Hematopoietic multipotent progenitor cell treated with erythropoietin and hydrocortisone succinate and interleukin-3 and kit ligand, for 6 days (in vitro differentiated cells): Measurements from ENCODE around the gene JMJD4.

ENCODE experiments used
- DNase-seq: peaks from one replicate; pipeline ENCODE4 v3.0.0-alpha.2; 2015

The JMJD4 gene, protein sequence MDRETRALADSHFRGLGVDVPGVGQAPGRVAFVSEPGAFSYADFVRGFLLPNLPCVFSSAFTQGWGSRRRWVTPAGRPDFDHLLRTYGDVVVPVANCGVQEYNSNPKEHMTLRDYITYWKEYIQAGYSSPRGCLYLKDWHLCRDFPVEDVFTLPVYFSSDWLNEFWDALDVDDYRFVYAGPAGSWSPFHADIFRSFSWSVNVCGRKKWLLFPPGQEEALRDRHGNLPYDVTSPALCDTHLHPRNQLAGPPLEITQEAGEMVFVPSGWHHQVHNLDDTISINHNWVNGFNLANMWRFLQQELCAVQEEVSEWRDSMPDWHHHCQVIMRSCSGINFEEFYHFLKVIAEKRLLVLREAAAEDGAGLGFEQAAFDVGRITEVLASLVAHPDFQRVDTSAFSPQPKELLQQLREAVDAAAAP

DNA sequence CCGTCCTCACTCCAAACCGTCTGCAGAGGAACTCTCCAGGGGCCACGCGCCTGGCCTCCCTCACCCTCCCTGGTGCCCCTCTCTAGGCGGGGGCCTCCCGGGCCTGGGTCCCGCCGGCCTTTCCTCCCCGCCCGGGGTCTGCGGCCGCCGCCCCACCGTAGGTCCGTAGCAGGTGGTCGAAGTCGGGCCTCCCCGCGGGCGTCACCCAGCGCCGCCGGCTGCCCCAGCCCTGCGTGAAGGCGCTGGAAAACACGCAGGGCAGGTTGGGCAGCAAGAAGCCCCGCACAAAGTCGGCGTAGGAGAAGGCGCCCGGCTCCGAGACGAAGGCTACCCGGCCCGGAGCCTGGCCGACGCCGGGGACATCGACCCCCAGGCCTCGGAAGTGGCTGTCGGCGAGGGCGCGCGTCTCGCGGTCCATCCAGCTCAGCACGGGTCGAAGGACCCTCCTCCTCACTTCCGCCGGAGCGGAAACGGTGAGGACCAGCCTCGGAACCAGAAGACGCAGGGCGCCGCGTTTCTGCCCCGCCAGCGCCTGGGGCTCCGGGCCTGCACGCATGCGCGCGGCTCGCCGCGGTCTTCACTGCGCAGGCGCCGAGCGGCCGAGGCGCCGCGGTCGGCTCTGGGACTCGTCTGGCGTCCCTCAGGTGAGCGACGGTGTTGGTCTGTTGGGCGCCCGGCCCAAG is at the start of gene JMJD4, which contains the start of gene SNAP47:
JMJD4 (minus strand) TSS at position 447 of the 683 bp plus-strand sequence; CDS start at position 418, 29 bp downstream.
SNAP47 (plus strand) TSS at position 580 of the 683 bp plus-strand sequence. CDS start 12,302 bp downstream, outside the sequence.
- peak; percentile 95 for DNase-seq

DNA sequence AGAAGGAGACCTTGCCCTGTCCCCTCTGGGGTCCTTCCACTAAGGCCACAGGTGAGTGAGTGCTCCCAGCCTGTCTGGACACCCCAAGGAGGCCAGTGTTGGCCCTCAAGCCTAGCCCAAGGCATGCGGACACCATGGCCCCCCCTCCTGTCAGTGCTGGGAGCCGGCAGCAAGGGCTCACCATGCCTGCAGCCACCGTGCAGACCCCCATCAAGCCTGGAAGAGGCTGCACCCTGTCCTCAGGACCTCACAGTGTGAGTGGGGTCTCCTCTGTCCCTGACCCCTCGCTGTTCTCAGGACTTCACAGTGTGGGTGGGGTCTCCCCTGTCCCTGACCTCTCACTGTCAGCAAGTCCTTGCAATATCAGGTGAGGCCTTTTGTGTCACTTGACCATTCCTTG is 47.1 kb upstream of the JMJD4 start:
- no peak for DNase-seq

DNA sequence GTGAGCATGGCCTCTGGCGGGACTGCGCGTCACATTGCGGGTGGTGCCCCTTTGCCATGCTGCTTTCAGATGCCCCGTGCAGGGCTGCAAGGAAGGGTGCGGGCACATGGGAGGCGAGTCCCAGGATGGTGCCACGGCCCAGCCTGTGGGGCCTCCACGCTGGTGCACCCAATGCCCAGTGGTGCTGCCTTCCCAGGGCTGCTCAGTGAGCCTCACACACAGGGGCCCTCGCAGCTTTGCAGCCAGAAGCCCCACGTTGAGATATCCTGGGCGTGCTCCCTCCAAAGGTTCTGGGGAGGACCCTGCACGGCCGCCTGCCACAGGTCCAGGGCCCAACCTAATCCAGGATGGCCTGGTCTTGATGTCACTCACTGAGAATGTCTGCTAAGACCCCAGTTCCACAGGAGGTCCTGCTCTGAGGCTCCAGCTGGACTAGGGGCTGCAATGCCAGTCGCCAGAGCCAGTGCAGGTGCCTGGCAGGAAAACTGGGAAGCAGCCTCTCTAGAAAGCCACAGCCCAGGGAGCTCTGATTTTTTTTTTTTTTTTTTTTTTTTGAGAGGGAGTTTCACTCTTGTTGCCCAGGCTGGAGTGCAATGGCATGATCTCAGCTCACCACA is 46.3 kb upstream of the JMJD4 start:
- no peak for DNase-seq

DNA sequence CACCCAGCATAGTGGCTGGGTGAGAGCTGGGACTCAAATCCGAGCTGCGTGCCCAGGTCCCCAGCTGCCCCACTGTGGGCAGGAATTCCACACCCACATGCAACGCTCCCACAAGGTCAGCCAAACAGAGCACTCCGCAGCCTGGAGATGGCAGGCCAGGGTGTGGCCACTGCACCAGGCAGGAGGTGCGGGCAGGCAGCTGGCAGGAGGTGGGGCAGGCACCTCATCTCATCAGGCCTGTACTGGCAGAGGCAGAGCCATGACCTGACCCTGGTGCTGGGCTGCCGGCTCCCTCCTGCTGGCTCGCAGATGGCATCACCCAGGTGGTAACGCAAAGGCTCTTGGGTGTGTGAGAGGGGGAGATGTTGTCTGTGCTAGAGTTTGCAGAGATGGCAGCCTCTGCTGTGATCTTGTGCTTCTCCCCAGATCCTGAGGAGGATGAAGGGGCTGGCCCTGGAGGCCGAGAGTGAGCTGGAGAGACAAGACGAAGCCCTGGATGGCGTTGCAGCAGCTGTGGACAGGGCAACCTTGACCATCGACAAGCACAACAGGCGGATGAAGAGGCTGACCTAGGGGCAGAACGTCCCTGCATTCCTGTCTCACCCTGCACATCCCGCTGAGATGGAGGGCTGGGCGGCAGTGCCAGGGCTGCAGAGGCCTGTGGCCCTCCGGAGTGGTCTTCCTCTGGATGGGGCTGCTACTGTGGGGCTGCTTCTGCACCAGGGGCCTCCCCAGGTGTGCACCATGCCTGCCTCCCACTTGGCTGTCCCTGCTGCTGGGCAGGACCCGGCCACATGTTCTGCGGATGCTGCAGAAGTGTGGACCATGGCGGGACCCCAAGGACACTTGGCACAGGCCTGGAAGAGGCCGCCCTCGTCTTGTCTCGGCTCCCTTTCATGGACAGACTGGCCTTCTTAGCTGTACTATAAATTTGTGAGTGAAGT is 45.3 kb upstream of the JMJD4 start:
- no peak for DNase-seq

DNA sequence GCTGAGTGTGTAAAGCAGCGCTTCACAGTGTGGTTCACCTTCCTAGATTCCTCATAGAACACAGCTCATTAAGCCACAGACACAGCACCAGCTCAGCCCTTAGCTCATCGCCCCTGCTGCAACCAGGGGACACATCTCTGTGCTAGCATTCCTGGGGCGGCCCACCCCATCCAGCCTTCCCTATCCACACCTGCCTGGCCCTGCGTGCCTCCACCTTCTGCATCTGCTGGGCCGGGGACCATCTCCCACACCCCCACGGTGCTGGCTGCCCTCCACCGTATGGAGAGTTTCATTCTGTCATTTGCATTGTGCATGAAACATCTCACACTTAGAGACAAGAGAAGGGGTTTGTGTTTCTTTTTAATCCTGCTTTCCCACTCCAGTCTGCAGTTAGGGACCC is 44.6 kb upstream of the JMJD4 start:
- DNase-seq: no peak

DNA sequence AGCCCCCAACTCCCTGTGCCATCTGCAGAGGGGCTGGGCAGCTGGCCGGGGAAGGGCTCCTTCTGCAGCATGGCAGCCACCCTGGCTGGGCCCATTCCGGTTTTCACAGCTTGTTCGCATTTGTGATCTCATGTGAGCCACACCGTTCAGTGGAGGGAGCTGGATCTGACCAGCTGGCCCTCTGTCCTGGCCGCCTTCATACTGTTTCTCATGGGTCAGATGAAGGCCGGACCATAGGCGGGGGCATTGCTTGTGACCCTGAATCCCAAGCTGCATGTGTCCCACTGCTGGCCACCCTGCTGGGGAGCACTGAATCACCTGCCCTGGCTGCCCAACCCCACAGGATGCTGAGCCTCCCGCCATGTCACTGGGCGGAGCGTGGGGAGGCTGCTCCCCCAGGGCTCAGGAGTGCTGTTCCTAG is 43.9 kb upstream of the JMJD4 start:
- no peak for DNase-seq

DNA sequence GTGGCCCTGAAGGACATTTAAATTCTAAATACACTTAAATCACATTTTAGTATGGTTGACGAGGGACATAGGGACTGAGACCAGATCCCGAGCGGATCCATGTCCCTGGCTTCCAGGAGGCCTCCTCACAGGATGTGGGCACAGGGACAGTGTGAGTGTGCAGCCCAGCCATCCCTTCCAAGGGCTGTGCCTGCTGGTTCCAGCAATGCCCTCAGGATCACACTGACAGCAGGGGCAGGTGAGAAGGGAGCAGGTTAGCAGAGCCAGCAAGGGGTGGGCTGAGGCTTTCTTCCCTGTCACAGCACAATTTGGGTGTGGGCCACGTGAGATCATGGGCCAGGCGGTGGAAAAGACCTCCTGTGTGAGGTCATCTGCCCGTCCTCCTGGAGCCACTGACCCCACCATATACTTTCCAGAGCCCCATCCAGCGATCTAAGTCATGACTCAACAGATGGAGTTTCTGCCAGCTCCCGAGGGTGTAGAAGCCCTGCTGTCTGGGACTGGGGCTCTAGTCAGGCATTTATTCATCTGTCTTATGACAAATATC is 43.4 kb upstream of the JMJD4 start:
- DNase-seq: no peak

DNA sequence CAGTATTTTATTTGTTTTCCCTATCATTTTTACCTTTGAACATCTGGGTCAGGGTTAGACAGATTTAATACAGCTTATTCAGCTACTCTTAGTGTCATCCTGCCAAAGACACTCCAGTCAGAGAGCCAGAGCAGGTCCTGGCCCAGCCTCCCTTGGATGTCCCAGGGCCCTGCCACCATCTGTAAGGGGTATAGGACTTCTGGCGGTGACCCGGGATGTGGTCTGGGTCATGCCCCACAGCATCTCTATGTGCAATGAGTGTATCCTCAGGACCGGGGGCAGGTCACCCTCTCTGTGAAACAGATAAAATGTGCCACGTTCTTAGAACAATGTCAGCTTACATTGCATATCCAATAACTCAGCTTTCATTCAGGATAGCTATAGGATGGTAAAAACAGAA is 42.5 kb upstream of the JMJD4 start:
- no peak for DNase-seq

DNA sequence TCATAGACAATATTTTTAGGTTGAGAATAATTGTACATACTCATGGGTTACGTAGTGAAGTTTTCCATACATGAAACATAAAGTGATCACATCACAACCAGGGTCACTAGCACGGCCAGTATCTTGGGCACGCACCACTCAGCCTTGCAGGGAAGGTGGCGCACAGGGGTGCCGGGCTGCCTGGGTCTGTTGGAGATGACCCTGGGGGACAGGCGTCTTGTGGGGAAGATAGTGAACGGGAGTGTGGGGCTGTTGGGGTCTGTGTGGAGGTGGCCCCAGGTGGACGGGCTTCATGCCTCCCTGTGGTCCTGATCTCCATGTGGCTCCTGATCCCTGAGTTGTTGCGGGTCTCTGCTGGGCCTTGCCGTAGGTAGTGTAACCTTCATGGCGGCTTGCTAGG is 42.1 kb upstream of the JMJD4 start:
- DNase-seq: no peak

DNA sequence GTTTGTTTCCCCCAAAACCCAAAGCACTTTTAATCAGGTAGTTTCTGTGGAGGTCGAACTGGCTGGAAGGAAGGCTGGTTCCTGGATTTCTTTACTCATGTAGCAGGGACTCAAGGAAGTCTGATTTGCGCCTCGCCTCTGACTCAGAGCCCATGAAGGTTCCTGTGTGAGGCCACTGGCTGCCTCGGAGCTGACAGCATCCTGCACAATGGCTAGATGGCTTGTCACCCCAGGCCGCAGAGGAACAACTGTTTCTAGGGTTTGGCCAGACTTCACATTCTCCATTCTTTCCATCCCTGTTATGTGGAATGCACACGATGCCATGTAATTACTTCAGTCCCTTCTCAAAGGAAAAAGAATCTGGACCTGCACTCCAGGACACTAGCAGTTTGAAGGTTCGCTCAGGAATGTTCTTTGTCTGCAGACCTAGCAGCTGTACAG is 41.2 kb upstream of the JMJD4 start:
- no peak for DNase-seq

DNA sequence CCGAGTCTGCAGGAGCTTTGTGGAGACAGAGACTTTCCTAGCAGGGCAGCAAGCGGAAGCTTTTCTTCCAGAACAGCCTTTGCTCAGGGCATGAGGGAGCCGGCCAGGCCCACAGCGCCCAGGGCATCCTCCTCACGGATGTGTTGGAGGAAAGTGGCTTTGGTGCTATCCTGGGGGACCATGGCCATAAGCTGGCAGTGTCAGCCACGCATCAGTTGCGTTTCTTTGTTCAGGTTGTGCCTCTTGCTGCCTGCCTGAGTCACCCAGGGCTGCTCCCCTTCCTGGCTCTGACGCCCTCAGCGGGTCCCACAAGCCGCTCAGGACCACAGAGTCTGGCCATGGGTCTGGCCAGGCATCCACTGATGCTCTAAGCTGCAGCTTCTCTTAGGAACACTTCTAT is 40.7 kb upstream of the JMJD4 start:
- DNase-seq: no peak

DNA sequence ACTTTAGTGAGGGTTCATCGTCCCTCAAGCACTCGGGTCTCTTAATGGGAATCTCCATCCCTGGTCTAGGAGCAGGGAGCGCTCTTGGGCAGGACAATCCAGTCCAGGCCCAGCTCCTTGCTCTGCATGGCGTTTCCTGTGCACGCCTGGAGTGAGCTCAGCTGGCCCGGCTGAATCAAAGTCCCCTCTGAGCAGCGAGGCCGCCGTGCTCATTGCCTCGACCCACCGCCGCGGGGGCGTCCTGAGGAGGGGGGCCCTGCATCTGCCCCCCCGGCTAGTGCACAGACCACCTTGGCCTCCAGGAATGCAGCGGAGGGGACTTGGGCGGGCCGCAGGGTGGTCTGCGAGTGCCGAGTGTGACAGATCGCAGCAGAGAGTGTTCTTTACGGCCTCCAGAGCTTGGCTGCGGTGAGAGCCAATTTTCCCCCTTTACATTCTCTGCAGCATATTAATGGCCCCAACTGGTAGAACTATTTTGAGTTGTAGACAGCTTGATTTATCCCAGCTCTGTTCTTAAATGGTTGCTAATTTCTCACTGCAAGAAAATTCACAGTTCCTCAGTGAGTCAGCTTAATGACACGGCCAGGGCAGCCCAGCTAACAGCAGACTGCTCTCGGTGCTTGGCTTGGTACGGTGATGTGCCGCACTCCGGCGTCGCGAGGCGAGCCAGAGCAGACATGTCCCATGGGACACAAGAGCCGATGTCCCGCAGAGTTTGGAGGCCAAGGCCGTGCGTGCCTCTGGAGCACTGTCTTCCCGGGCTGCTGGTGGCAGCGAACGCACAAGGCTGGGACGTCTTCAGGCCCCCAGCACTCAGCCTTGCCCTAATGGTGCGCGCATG is 39.9 kb upstream of the JMJD4 start:
- DNase-seq: no peak

DNA sequence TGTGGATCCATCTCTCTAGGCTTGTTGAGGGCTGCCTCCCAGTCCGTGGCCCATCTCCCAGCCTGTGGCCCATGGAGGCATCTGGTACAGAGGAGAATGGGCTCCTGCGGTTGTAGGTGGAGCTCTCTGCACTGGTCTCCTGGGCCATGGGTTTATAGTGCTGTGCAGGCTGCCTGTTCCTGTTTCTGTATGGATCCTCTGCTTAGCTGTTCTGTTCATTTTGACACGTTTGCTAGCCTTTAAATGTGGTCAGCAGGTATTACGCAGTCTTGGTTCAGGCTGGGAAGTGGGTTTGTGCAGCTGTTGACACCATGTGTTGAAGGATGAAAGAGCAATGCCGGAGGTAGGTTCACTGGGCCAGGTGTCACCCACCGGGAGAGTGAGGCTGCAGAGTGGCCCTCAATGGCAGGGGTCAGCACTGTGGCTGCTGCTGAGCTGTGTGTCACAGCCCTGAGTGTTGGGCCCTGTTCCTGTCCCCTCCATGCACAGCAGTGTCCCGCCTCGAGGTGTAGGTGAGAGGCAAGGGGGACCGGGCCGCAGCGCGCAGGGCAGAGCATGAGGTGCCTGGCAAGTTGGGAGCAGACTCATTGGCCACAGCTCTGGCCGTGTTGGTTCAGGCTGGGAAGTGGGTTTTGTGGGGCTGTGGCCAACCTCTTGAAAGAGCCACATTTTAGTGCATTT is 39.1 kb upstream of the JMJD4 start:
- DNase-seq: no peak

DNA sequence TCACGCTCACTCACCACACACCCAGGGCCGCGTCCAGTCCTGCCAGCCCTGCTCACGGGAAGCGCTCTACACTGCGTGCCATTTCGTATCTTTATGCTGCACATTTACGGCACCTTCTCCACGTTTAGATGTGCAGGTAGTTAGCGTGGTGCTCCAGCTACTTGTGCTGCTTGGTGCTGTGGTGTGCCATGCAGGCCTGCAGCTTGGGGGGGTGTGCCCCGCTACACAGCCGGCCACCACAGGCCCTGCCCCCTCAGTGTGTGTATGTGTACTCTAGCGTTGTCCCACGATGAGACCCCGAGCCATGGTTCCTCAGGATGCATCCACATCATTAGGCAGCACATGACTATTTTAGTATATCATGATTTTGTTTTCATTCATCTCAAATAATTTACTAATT is 38.5 kb upstream of the JMJD4 start:
- DNase-seq: no peak

DNA sequence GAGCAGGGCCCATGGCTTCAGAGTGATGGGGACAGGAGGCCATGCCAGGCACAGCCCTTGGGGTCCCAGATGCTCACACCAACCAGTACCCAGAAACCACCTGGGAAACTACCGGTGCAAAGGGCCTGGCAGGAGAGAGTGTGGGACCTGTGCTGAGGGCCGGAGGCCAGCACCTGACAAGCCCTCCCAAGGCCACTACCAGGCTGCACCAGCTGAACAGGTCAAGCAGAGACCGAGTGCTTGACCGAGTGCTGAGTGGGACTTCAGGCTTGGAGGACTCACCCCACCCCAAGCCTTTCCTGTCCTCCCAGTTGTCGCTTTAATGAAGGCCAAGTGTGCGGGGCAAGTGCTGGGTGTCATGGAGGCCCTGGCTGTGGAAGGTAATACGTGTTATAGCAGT is 36.7 kb upstream of the JMJD4 start:
- DNase-seq: no peak

DNA sequence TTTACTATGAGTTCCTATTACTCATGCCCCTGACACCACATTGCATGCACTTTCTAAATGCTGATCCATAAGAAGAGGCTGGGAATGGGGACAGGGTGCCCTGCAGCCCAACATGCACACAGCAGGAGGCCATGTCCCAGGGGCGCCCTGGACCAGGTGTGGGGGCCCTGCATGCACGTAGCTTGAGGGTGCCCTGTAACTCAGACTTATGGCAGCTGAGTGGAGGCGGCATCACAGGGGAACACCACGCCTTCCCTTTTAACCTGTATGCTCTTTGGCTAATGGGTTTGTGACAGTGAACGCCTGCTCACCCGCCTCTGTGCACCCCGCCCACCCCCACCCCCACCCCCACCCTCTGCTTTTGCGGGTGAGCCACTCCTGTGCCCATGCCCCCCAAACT is 36.2 kb upstream of the JMJD4 start:
- no peak for DNase-seq

DNA sequence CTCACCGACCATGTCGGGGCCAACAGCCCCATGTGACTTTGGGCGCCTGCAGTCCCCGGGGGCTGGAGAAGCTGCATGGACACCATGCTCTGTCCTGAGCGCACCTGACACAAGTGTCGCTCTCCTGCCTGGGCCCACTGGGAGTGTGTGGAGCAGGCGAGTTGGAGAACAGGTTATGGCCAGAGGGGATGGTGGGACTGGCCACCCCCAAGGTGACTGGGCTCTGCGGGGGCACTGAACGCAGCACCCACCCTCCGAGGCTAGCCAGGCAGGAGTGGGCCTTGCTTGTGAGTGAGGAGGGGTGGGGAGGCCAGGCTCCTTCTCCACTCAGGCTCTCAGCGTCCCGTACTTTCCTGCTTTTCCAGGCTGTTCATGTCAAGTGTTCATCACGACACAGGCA is 35.7 kb upstream of the JMJD4 start:
- DNase-seq: no peak

DNA sequence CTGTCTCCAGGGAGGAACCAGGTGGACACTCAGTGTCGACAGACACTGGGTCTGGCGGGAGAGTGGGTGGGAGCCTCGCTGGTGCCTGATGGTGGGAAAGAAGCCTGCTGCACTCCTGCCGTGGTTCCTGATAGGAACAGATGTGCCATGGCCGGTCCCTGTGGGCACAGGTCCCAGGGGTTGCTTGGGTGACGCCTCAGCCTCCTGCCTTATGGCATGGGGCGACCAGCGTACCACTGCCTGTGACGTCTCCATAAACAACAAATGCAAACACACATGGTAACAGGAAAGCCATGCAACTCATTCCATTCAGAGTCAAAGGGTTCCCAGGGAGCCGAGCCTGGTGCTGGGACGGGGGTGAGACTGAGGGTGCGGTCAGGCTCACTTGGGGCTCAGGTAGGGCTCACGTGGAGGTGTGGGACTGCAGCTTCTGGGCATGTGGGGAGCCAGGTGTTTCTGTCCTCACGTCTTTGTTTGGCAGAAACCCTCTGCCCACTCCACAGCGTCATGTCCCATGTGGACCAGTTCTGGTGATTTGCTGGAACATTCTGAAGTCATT is 34.9 kb upstream of the JMJD4 start:
- DNase-seq: no peak

DNA sequence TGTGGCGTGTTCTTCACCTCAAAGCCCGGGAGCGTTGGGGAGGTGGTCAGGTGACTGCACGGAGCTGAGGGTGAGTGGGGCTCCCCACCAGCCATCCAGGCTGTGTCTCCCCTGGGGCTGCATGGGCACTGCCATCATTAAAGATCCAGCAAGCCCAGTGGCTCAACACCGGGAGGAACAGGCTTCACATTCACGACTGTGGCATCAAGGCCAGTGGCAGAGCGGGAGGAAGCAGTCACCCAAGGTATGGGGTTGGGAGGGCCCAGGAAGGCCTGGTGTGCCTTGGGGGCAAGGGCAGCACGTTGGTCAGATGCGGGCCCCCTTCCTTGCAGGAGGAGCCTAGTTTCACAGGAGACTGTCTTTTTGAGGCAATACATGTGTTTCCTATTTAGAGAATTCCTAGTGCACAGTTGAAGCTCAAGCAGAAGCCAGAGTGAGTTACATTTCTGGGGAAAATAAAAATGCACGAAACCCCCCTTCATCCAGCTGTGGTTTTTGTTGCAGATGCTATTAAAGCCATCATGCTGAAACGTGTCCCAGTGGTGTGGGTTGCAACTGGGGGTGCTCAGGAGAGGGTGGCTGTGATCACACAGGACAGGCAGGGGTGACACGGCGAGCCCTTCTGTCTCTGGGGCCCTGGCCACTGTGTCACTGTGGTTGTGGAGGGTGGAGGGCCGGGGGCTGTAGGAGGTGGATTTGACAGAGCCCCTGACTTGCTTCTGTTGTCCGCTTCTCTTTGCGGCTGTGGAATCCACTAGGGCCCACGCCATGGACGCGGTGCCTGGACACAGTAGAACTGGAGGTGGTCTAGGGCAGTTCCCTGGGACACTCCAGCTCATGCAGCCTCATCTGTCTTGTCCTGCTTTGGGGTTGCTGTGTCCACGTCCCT is 34.2 kb upstream of the JMJD4 start:
- no peak for DNase-seq
